ENCODE data around the gene MTMR3. TPM values are rescaled to one million over a fixed set of nuclear protein-coding genes. Genes with fewer than 3 reads are reported as not detected.

MTMR3 gene
- total RNA-seq, 1 experiment from 2014 or later, result 27.3 TPM

DNA sequence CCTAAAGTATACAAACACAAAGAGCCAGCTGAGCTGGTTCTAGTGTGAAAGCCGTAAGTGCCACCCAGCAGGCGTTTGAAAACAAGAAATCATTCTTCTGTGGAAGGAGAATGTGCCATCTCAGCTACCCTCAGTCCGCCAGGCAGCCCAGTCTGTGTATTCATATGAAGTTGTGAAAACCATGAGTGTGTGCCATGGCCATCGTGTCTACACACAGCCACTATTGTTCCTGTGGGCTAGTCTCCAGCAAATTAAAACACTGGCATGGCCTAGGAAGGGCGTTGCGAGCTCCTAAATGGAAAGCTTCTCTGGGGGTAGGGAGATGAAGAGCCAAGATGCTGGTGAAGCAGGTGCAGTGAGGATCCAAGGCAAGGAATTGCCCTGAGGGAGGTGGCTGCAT, 145.8 kb downstream of the MTMR3 start:
- Mint-ChIP-seq H3K4me3 (ENCODE audit: unreplicated experiment) (no peak overlapping the region), H3K27ac (ENCODE audit: unreplicated experiment) (no peak overlapping the region), H3K4me1 (ENCODE audit: low read depth, unreplicated experiment) (peaks cover 6% of the 10 kb centered on the region), H3K36me3 (ENCODE audit: insufficient read depth, unreplicated experiment) (peaks cover 34% of the 10 kb centered on the region), H3K27me3 (ENCODE audit: insufficient read depth, unreplicated experiment) (no peaks in the 10 kb centered on the region), H3K9me3 (ENCODE audit: unreplicated experiment) (no peaks in the 10 kb centered on the region)
- Histone ChIP-seq H3K36me3 (ENCODE audit: control insufficient read depth, insufficient read depth, low read length) (peaks cover 3% of the 10 kb centered on the region), H3K4me1 (no peaks in the 10 kb centered on the region), H3K4me3 (ENCODE audit: low read depth, low read length) (no peak overlapping the region), H3K27me3 (replicated peaks; ENCODE audit: control insufficient read depth, insufficient read depth, low read length) (no peaks in the 10 kb centered on the region), H3K9me3 (no peaks in the 10 kb centered on the region)
- BruUV-seq (replicated peaks), result no TSS peak
- ChIA-PET CTCF (no interaction called here), POLR2A (no interaction called here)
- DNase-seq, result no peak
- TF ChIP-seq, protein P1, sequence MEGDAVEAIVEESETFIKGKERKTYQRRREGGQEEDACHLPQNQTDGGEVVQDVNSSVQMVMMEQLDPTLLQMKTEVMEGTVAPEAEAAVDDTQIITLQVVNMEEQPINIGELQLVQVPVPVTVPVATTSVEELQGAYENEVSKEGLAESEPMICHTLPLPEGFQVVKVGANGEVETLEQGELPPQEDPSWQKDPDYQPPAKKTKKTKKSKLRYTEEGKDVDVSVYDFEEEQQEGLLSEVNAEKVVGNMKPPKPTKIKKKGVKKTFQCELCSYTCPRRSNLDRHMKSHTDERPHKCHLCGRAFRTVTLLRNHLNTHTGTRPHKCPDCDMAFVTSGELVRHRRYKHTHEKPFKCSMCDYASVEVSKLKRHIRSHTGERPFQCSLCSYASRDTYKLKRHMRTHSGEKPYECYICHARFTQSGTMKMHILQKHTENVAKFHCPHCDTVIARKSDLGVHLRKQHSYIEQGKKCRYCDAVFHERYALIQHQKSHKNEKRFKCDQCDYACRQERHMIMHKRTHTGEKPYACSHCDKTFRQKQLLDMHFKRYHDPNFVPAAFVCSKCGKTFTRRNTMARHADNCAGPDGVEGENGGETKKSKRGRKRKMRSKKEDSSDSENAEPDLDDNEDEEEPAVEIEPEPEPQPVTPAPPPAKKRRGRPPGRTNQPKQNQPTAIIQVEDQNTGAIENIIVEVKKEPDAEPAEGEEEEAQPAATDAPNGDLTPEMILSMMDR (IDR thresholded peaks at IDR 0.05; ENCODE audit: insufficient read depth in 1 of 2, low read depth in 1 of 2, low read length in 1 of 2, severe bottlenecking in 1 of 2, unreplicated experiment in 1 of 2), result no peak
- intact Hi-C loops (cut with micrococcal nuclease; ENCODE audit: unreplicated experiment), result no loop called here

DNA sequence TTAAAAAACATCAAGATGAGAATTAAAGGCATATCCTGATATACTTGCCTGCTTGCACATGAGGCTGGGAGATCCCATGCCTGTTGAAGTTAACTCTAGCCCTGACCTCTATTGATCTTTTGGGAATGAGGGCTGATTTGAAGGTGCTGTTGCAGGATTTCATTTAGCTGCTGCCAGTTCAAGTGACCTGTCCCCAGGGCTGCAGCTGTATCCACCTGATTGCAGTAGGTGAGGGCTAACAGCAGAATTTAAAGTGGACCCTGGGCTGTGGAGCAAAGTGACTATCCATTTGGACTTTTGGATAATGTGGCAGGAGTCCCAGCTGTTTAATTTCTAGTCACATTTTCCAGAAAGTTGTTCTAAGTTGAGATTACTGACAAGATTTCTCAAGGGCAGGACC, 146.5 kb downstream of the MTMR3 start:
- CTCF ChIA-PET, result no interaction called here
- H3K27ac Mint-ChIP-seq (ENCODE audit: unreplicated experiment), result no peak overlapping the region

DNA sequence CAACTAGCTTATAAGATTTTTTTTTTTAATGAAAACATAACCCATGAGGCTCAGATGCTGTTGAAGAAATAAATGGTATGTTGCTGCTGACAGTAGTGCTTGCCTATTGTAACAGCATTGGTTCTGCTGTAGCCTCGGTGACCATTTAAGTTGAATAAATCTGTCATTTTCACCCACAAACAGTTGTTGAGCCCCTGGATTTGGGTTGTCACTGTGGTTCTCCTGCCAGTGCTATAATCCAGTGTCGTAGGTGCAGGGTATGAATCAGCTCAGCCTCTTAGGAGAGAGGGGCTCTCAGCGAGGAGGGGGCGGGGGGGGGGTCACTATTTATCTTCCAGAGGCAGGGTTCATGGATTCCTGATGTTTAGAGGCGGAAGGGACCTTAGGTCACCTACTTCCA, 147.4 kb downstream of the MTMR3 start:
- ChIA-PET POLR2A (no interaction called here), CTCF (interaction anchor here (0.6 kb wide), 1 partner anchor 576 kb away, joined by 3 read pairs; no protein-coding TSS in a partner anchor)
- Mint-ChIP-seq H3K4me1 (ENCODE audit: low read depth, unreplicated experiment) (peaks cover 6% of the 10 kb centered on the region), H3K9me3 (ENCODE audit: unreplicated experiment) (no peaks in the 10 kb centered on the region), H3K36me3 (ENCODE audit: insufficient read depth, unreplicated experiment) (peaks cover 28% of the 10 kb centered on the region), H3K4me3 (ENCODE audit: unreplicated experiment) (no peak overlapping the region), H3K27ac (ENCODE audit: unreplicated experiment) (no peak overlapping the region), H3K27me3 (ENCODE audit: insufficient read depth, unreplicated experiment) (no peaks in the 10 kb centered on the region)
- no peaks in the 10 kb centered on the region for H3K9me3 ChIP-seq
- H3K4me1 ChIP-seq, result no peaks in the 10 kb centered on the region
- H3K4me3 ChIP-seq (ENCODE audit: low read depth, low read length), result no peak overlapping the region
- no peaks in the 10 kb centered on the region for H3K27me3 ChIP-seq (replicated peaks; ENCODE audit: control insufficient read depth, insufficient read depth, low read length)
- no peak for DNase-seq
- TF ChIP-seq, protein P1 (IDR thresholded peaks at IDR 0.05; ENCODE audit: insufficient read depth in 1 of 2, low read depth in 1 of 2, low read length in 1 of 2, severe bottlenecking in 1 of 2, unreplicated experiment in 1 of 2), result no peak
- H3K36me3 ChIP-seq (ENCODE audit: control insufficient read depth, insufficient read depth, low read length), result peaks cover 3% of the 10 kb centered on the region
- BruUV-seq (replicated peaks), result no TSS peak
- intact Hi-C loops (cut with micrococcal nuclease; ENCODE audit: unreplicated experiment), result no loop called here

More for the DNA sequence above, 146.5 kb downstream of the MTMR3 start:
- TF ChIP-seq, protein P1 (IDR thresholded peaks at IDR 0.05; ENCODE audit: insufficient read depth in 1 of 2, low read depth in 1 of 2, low read length in 1 of 2, severe bottlenecking in 1 of 2, unreplicated experiment in 1 of 2), result no peak
- Histone ChIP-seq H3K27me3 (replicated peaks; ENCODE audit: control insufficient read depth, insufficient read depth, low read length) (no peaks in the 10 kb centered on the region), H3K9me3 (no peaks in the 10 kb centered on the region), H3K4me3 (ENCODE audit: low read depth, low read length) (no peak overlapping the region), H3K36me3 (ENCODE audit: control insufficient read depth, insufficient read depth, low read length) (peaks cover 3% of the 10 kb centered on the region), H3K4me1 (no peaks in the 10 kb centered on the region)
- intact Hi-C loops (cut with micrococcal nuclease; ENCODE audit: unreplicated experiment), result no loop called here
- BruUV-seq (replicated peaks), result no TSS peak
- peaks cover 36% of the 10 kb centered on the region for H3K36me3 Mint-ChIP-seq (ENCODE audit: insufficient read depth, unreplicated experiment)
- H3K4me1 Mint-ChIP-seq (ENCODE audit: low read depth, unreplicated experiment), result peaks cover 6% of the 10 kb centered on the region
- no peak overlapping the region for H3K4me3 Mint-ChIP-seq (ENCODE audit: unreplicated experiment)
- no peak for DNase-seq
- POLR2A ChIA-PET, result no interaction called here
- H3K9me3 Mint-ChIP-seq (ENCODE audit: unreplicated experiment), result no peaks in the 10 kb centered on the region
- no peaks in the 10 kb centered on the region for H3K27me3 Mint-ChIP-seq (ENCODE audit: insufficient read depth, unreplicated experiment)

Measured in Caco-2 (cell line).